ENCODE results near the gene ACTR1A.
A peak's percentile ranks its signal among the peaks of the same experiment; 100 is the strongest.
"Not testable (repeated sequence)": the region's sequence is repeated elsewhere in the genome, so short reads cannot be mapped to it uniquely, and the experiment has no call there.

The ACTR1A gene

GRCh38 chr10:102534966-102535365, 32.5 kb upstream of the ACTR1A start:
- peaks cover 28% of the 10 kb centered on the region for H3K4me1 Mint-ChIP-seq
- peak overlapping the region; percentile 73 for H3K27ac Mint-ChIP-seq (ENCODE audit: low read depth)

GRCh38 chr10:102534333-102534732, 31.8 kb upstream of the ACTR1A start:
- Mint-ChIP-seq H3K4me3 (peak overlapping the region; percentile 3), H3K27me3 (no peaks in the 10 kb centered on the region), H3K9me3 (no peaks in the 10 kb centered on the region), H3K27ac (ENCODE audit: low read depth) (no peak overlapping the region), H3K36me3 (ENCODE audit: insufficient read depth) (no peaks in the 10 kb centered on the region), H3K4me1 (peaks cover 28% of the 10 kb centered on the region)
- ATAC-seq (replicated peaks; ENCODE audit: extremely low read depth, poor library complexity, severe bottlenecking) (no peak), DNase-seq (ENCODE audit: low spot score in 2 of 2) (no peak)

More at GRCh38 chr10:102534966-102535365, 32.5 kb upstream of the ACTR1A start:
- ATAC-seq (replicated peaks; ENCODE audit: extremely low read depth, poor library complexity, severe bottlenecking); H3K4me3 Mint-ChIP-seq; H3K36me3 Mint-ChIP-seq (ENCODE audit: insufficient read depth); H3K9me3 Mint-ChIP-seq; H3K27me3 Mint-ChIP-seq; DNase-seq (ENCODE audit: low spot score in 2 of 2): not testable (repeated sequence)

GRCh38 chr10:102527546-102527945, 25.0 kb upstream of the ACTR1A start:
- no peak for DNase-seq (ENCODE audit: low spot score in 2 of 2)
- H3K36me3 Mint-ChIP-seq (ENCODE audit: insufficient read depth), result peaks cover 8% of the 10 kb centered on the region
- no peak for ATAC-seq (replicated peaks; ENCODE audit: extremely low read depth, poor library complexity, severe bottlenecking)
- H3K27ac Mint-ChIP-seq (ENCODE audit: low read depth), result no peak overlapping the region
- no peaks in the 10 kb centered on the region for H3K27me3 Mint-ChIP-seq
- no peak overlapping the region for H3K4me3 Mint-ChIP-seq
- H3K9me3 Mint-ChIP-seq, result no peaks in the 10 kb centered on the region
- H3K4me1 Mint-ChIP-seq, result peaks cover 12% of the 10 kb centered on the region

- Mint-ChIP-seq H3K36me3 (ENCODE audit: insufficient read depth) (peaks cover 8% of the 10 kb centered on the region), H3K27ac (ENCODE audit: low read depth) (no peak overlapping the region), H3K4me3 (no peak overlapping the region), H3K4me1 (peaks cover 22% of the 10 kb centered on the region), H3K9me3 (no peaks in the 10 kb centered on the region), H3K27me3 (no peaks in the 10 kb centered on the region)
- no peak for DNase-seq (ENCODE audit: low spot score in 2 of 2)
- no peak for ATAC-seq (replicated peaks; ENCODE audit: extremely low read depth, poor library complexity, severe bottlenecking)
Observed at GRCh38 chr10:102524746-102525145, 22.2 kb upstream of the ACTR1A start.

- H3K9me3 Mint-ChIP-seq, result no peaks in the 10 kb centered on the region
- peaks cover 8% of the 10 kb centered on the region for H3K36me3 Mint-ChIP-seq (ENCODE audit: insufficient read depth)
- DNase-seq (ENCODE audit: low spot score in 2 of 2) (no peak), ATAC-seq (replicated peaks; ENCODE audit: extremely low read depth, poor library complexity, severe bottlenecking) (no peak)
- H3K4me3 Mint-ChIP-seq, result no peak overlapping the region
- peaks cover 22% of the 10 kb centered on the region for H3K4me1 Mint-ChIP-seq
- no peak overlapping the region for H3K27ac Mint-ChIP-seq (ENCODE audit: low read depth)
- H3K27me3 Mint-ChIP-seq, result no peaks in the 10 kb centered on the region
Observed at GRCh38 chr10:102523250-102524029, 20.9 kb upstream of the ACTR1A start.

- Mint-ChIP-seq H3K27me3 (no peaks in the 10 kb centered on the region), H3K36me3 (ENCODE audit: insufficient read depth) (peaks cover 8% of the 10 kb centered on the region), H3K27ac (ENCODE audit: low read depth) (no peak overlapping the region), H3K9me3 (no peaks in the 10 kb centered on the region), H3K4me1 (peaks cover 22% of the 10 kb centered on the region), H3K4me3 (no peak overlapping the region)
- ATAC-seq (replicated peaks; ENCODE audit: extremely low read depth, poor library complexity, severe bottlenecking) (no peak), DNase-seq (ENCODE audit: low spot score in 2 of 2) (no peak)
Observed at GRCh38 chr10:102522874-102523249, 20.4 kb upstream of the ACTR1A start.

- H3K4me1 Mint-ChIP-seq, result peaks cover 22% of the 10 kb centered on the region
- peaks cover 7% of the 10 kb centered on the region for H3K36me3 Mint-ChIP-seq (ENCODE audit: insufficient read depth)
- H3K27ac Mint-ChIP-seq (ENCODE audit: low read depth), result no peak overlapping the region
- no peaks in the 10 kb centered on the region for H3K9me3 Mint-ChIP-seq
- DNase-seq (ENCODE audit: low spot score in 2 of 2) (no peak), ATAC-seq (replicated peaks; ENCODE audit: extremely low read depth, poor library complexity, severe bottlenecking) (no peak)
- no peak overlapping the region for H3K4me3 Mint-ChIP-seq
- no peaks in the 10 kb centered on the region for H3K27me3 Mint-ChIP-seq
Observed at GRCh38 chr10:102519246-102519825, 16.8 kb upstream of the ACTR1A start.

GRCh38 chr10:102517553-102517952, 15.0 kb upstream of the ACTR1A start:
- no peak for ATAC-seq (replicated peaks; ENCODE audit: extremely low read depth, poor library complexity, severe bottlenecking)
- Mint-ChIP-seq H3K4me3 (no peak overlapping the region), H3K27me3 (no peaks in the 10 kb centered on the region)

GRCh38 chr10:102515724-102516123, 13.2 kb upstream of the ACTR1A start:
- Mint-ChIP-seq H3K9me3 (no peaks in the 10 kb centered on the region), H3K4me1 (peaks cover 17% of the 10 kb centered on the region), H3K27ac (ENCODE audit: low read depth) (no peak overlapping the region), H3K36me3 (ENCODE audit: insufficient read depth) (peaks cover 22% of the 10 kb centered on the region), H3K4me3 (no peak overlapping the region), H3K27me3 (no peaks in the 10 kb centered on the region)
- DNase-seq (ENCODE audit: low spot score in 2 of 2), result no peak
- no peak for ATAC-seq (replicated peaks; ENCODE audit: extremely low read depth, poor library complexity, severe bottlenecking)

More at GRCh38 chr10:102517553-102517952, 15.0 kb upstream of the ACTR1A start:
- H3K36me3 Mint-ChIP-seq (ENCODE audit: insufficient read depth), result peaks cover 15% of the 10 kb centered on the region
- peaks cover 16% of the 10 kb centered on the region for H3K4me1 Mint-ChIP-seq
- no peak for DNase-seq (ENCODE audit: low spot score in 2 of 2)
- no peak overlapping the region for H3K27ac Mint-ChIP-seq (ENCODE audit: low read depth)
- H3K9me3 Mint-ChIP-seq, result no peaks in the 10 kb centered on the region

GRCh38 chr10:102514487-102515311, 12.2 kb upstream of the ACTR1A start:
- Mint-ChIP-seq H3K27ac (ENCODE audit: low read depth) (no peak overlapping the region), H3K4me1 (peaks cover 11% of the 10 kb centered on the region), H3K27me3 (no peaks in the 10 kb centered on the region), H3K36me3 (ENCODE audit: insufficient read depth) (peaks cover 24% of the 10 kb centered on the region), H3K9me3 (no peaks in the 10 kb centered on the region), H3K4me3 (no peak overlapping the region)
- no peak for DNase-seq (ENCODE audit: low spot score in 2 of 2)
- no peak for ATAC-seq (replicated peaks; ENCODE audit: extremely low read depth, poor library complexity, severe bottlenecking)

GRCh38 chr10:102511583-102512274, 9.2 kb upstream of the ACTR1A start:
- DNase-seq (ENCODE audit: low spot score in 2 of 2), result no peak
- no peak for ATAC-seq (replicated peaks; ENCODE audit: extremely low read depth, poor library complexity, severe bottlenecking)
- peaks cover 18% of the 10 kb centered on the region for H3K4me1 Mint-ChIP-seq
- H3K9me3 Mint-ChIP-seq, result no peaks in the 10 kb centered on the region
- H3K36me3 Mint-ChIP-seq (ENCODE audit: insufficient read depth), result peaks cover 27% of the 10 kb centered on the region
- H3K4me3 Mint-ChIP-seq, result no peak overlapping the region
- no peaks in the 10 kb centered on the region for H3K27me3 Mint-ChIP-seq
- H3K27ac Mint-ChIP-seq (ENCODE audit: low read depth), result peak overlapping the region; percentile 35

- ATAC-seq (replicated peaks; ENCODE audit: extremely low read depth, poor library complexity, severe bottlenecking), result no peak
- Mint-ChIP-seq H3K4me3 (no peak overlapping the region), H3K27me3 (no peaks in the 10 kb centered on the region), H3K9me3 (no peaks in the 10 kb centered on the region), H3K36me3 (ENCODE audit: insufficient read depth) (peaks cover 25% of the 10 kb centered on the region), H3K4me1 (peaks cover 30% of the 10 kb centered on the region), H3K27ac (ENCODE audit: low read depth) (no peak overlapping the region)
- no peak for DNase-seq (ENCODE audit: low spot score in 2 of 2)
Observed at GRCh38 chr10:102509387-102509786, 6.9 kb upstream of the ACTR1A start.

Data from central memory CD8-positive, alpha-beta T cell (primary cell).